Measurements from ENCODE around the gene GADL1. TPM values are rescaled to one million over a fixed set of nuclear protein-coding genes. Genes with fewer than 3 reads are reported as not detected.

The GADL1 gene
- polyA plus RNA-seq, 2 of the 4 experiments (the other 2 are of a cell fraction): not detected

GRCh38 chr3:30733209-30733608 lies 161.3 kb downstream of the GADL1 start:
- DNase-seq (ENCODE audit: low read depth in 1 of 2, low spot score in 1 of 2): no peak
- no peak overlapping the region for H3K27ac ChIP-seq
- TF ChIP-seq ATOH8 (CRISPR knock-in tag; IDR thresholded peaks at IDR 0.05; ENCODE audit: low read depth) (no peak), EP300 (IDR thresholded peaks at IDR 0.05) (no peak), HOXA7 (CRISPR knock-in tag; IDR thresholded peaks at IDR 0.05) (no peak), ZSCAN20 (CRISPR knock-in tag; IDR thresholded peaks at IDR 0.05) (no peak), MYC (IDR thresholded peaks at IDR 0.05; ENCODE audit: borderline replicate concordance, low read length) (no peak), FOSL2 (IDR thresholded peaks at IDR 0.05) (no peak), FOSL2 (CRISPR knock-in tag; IDR thresholded peaks at IDR 0.05) (no peak), ELK1 (IDR thresholded peaks at IDR 0.05; ENCODE audit: low read depth, low read length) (no peak), NR3C1 (IDR thresholded peaks at IDR 0.05) (no peak), BHLHE40 (IDR thresholded peaks at IDR 0.05; ENCODE audit: low read depth, low read length) (no peak), POLR2A (IDR thresholded peaks at IDR 0.05; ENCODE audit: low read length) (no peak), CEBPB (IDR thresholded peaks at IDR 0.05) (no peak)
- CTCF ChIA-PET: interaction anchor here (3.5 kb wide), 1 partner anchor 690 kb away, joined by 9 read pairs; no protein-coding TSS in a partner anchor
- peak; percentile 7 for FAIRE-seq
- H3K9me3 ChIP-seq: no peaks in the 10 kb centered on the region
- POLR2A ChIA-PET: no interaction called here
- no peak overlapping the region for H3K4me3 ChIP-seq
- H3K4me1 ChIP-seq: no peaks in the 10 kb centered on the region
- 90% methylated on average over 1 of the region's 1 CpG for WGBS (ENCODE audit: missing lambda C conversion rate)
- H3K4me2 ChIP-seq: no peak overlapping the region
- no peak for ATAC-seq

GRCh38 chr3:30730967-30731366 lies 163.5 kb downstream of the GADL1 start:
- no peak overlapping the region for H3K4me2 ChIP-seq
- POLR2A ChIA-PET: no interaction called here
- CTCF ChIA-PET: interaction anchor here (1.3 to 3.5 kb wide), 2 partner anchors 9 to 688 kb away, joined by 3 to 9 read pairs; no protein-coding TSS in a partner anchor
- no peak overlapping the region for H3K27ac ChIP-seq
- no peak for TF ChIP-seq KDM1A (IDR thresholded peaks at IDR 0.05; ENCODE audit: low read depth)
- DNase-seq (ENCODE audit: low read depth in 1 of 2, low spot score in 1 of 2): no peak
- 92% methylated on average over 3 of the region's 3 CpGs for WGBS (ENCODE audit: missing lambda C conversion rate)
- H3K4me1 ChIP-seq: no peaks in the 10 kb centered on the region
- ATAC-seq: no peak
- H3K4me3 ChIP-seq: no peak overlapping the region
- H3K9me3 ChIP-seq: no peaks in the 10 kb centered on the region
- no peak for FAIRE-seq

- Histone ChIP-seq H3K4me1 (no peaks in the 10 kb centered on the region), H3K4me2 (no peak overlapping the region), H3K4me3 (no peak overlapping the region), H3K27ac (no peak overlapping the region), H3K9me3 (no peaks in the 10 kb centered on the region)
- CTCF ChIA-PET: interaction anchor here (1.4 kb wide), 1 partner anchor 18 kb away, joined by 3 read pairs; no protein-coding TSS in a partner anchor
- no peak for ATAC-seq
- FAIRE-seq: no peak
- TF ChIP-seq JUNB (IDR thresholded peaks at IDR 0.05) (no peak), CTCF (IDR thresholded peaks at IDR 0.05) (no peak), MAZ (IDR thresholded peaks at IDR 0.05; ENCODE audit: borderline replicate concordance, low read depth, low read length) (no peak), BCL3 (IDR thresholded peaks at IDR 0.05) (no peak), EHMT2 (IDR thresholded peaks at IDR 0.05; ENCODE audit: low read depth) (no peak), NR3C1 (IDR thresholded peaks at IDR 0.05) (no peak), ZSCAN20 (CRISPR knock-in tag; IDR thresholded peaks at IDR 0.05) (no peak)
- DNase-seq (ENCODE audit: low read depth in 1 of 2, low spot score in 1 of 2): no peak
- POLR2A ChIA-PET: no interaction called here
Observed at GRCh38 chr3:30729936-30730335, 164.5 kb downstream of the GADL1 start.

Measured in A549 (cell line).